Urinary bladder (tissue), 4 donors: Measurements from ENCODE around the gene MBP. TPM values are rescaled to one million over a fixed set of nuclear protein-coding genes. Genes with fewer than 3 reads are reported as not detected.

Experiments used
- DNase-seq: peaks from one replicate; pipeline ENCODE4 v3.0.0-alpha.2; 2015; ENCODE audit errors: extremely low spot score
- H3K27ac ChIP-seq: one replicate; pipeline ENCODE4 v1.5.1; 2013; ENCODE audit warnings: low read depth, mild to moderate bottlenecking, moderate library complexity
- H3K36me3 ChIP-seq: one replicate; pipeline ENCODE4 v1.6.1; 2013; ENCODE audit warnings: mild to moderate bottlenecking, moderate library complexity; ENCODE audit not compliant: insufficient read depth
- H3K4me1 ChIP-seq: one replicate; pipeline ENCODE4 v1.6.1; 2013; ENCODE audit warnings: mild to moderate bottlenecking, moderate library complexity; ENCODE audit not compliant: insufficient read depth
- H3K4me3 ChIP-seq: one replicate; pipeline ENCODE4 v1.5.1; 2013; ENCODE audit warnings: low read depth, low read length
- WGBS: extraction: QIAGEN DNeasy Blood & Tissue Kit; methylation state at CpG from one replicate; pipeline ENCODE4 v1.1.7; 2013; 5-methylcytosine and 5-hydroxymethylcytosine counted together
- polyA plus RNA-seq: library from polyadenylated mRNA; stranded (reverse); fragments of 200-250 nt; gene quantifications from one replicate; pipeline ENCODE4 v1.2.3, GENCODE V29; 2013
- total RNA-seq: library from RNA; depleted of rRNA; stranded (reverse); fragments of >200 nt; gene quantifications from one replicate; pipeline ENCODE4 v1.2.3, GENCODE V29; 2014
- donor health status: healthy with polysubstance abuse.
- donor health status: healthy.

The MBP gene
- total and polyA plus RNA-seq, 2 donors = 9.6 to 24.4 TPM

- H3K4me3 ChIP-seq = no peak overlapping the region
- H3K36me3 ChIP-seq = no peaks in the 10 kb centered on the region
- no peak overlapping the region for H3K27ac ChIP-seq
- no peak for DNase-seq
- H3K4me1 ChIP-seq = no peaks in the 10 kb centered on the region
- WGBS = 81% methylated on average over 3 of the region's 3 CpGs
These were observed 11.1 kb downstream of the MBP start for GRCh38 chr18:77121523-77121922.

- no peaks in the 10 kb centered on the region for H3K36me3 ChIP-seq
- 96% methylated on average over 23 of the region's 23 CpGs for WGBS
- H3K27ac ChIP-seq = no peak overlapping the region
- no peak for DNase-seq
- no peak overlapping the region for H3K4me3 ChIP-seq
- no peaks in the 10 kb centered on the region for H3K4me1 ChIP-seq
These were observed 12.6 kb downstream of the MBP start for GRCh38 chr18:77119851-77120491.

GRCh38 chr18:77119101-77119850, 13.3 kb downstream of the MBP start:
- no peak for DNase-seq
- Histone ChIP-seq H3K36me3 (no peaks in the 10 kb centered on the region), H3K4me3 (no peak overlapping the region), H3K27ac (no peak overlapping the region), H3K4me1 (no peaks in the 10 kb centered on the region)
- WGBS = 93% methylated on average over 12 of the region's 12 CpGs

- DNase-seq = no peak
- H3K4me3 ChIP-seq = no peak overlapping the region
- H3K4me1 ChIP-seq = no peaks in the 10 kb centered on the region
- H3K36me3 ChIP-seq = no peaks in the 10 kb centered on the region
- WGBS = 94% methylated on average over 12 of the region's 12 CpGs
- no peak overlapping the region for H3K27ac ChIP-seq
These were observed 14.1 kb downstream of the MBP start for GRCh38 chr18:77118256-77119090.

- H3K4me3 ChIP-seq = no peak overlapping the region
These were observed 16.1 kb downstream of the MBP start for GRCh38 chr18:77116201-77117080.

GRCh38 chr18:77115192-77115953, 17.2 kb downstream of the MBP start:
- Histone ChIP-seq H3K4me1 (no peaks in the 10 kb centered on the region), H3K4me3 (no peak overlapping the region), H3K36me3 (no peaks in the 10 kb centered on the region), H3K27ac (peak overlapping the region; percentile 83)
- DNase-seq = no peak
- WGBS = 69% methylated on average over 8 of the region's 8 CpGs

More at GRCh38 chr18:77116201-77117080, 16.1 kb downstream of the MBP start:
- Histone ChIP-seq H3K36me3 (no peaks in the 10 kb centered on the region), H3K4me1 (no peaks in the 10 kb centered on the region), H3K27ac (no peak overlapping the region)
- DNase-seq = no peak
- WGBS = 95% methylated on average over 18 of the region's 18 CpGs

- WGBS = 43% methylated on average over 25 of the region's 25 CpGs
- H3K27ac ChIP-seq = peak overlapping the region; percentile 83
- H3K4me3 ChIP-seq = no peak overlapping the region
- peak; percentile 69 for DNase-seq
- H3K36me3 ChIP-seq = no peaks in the 10 kb centered on the region
- no peaks in the 10 kb centered on the region for H3K4me1 ChIP-seq
These were observed 18.0 kb downstream of the MBP start for GRCh38 chr18:77114415-77115191.

- no peak for DNase-seq
- Histone ChIP-seq H3K4me3 (no peak overlapping the region), H3K4me1 (no peaks in the 10 kb centered on the region), H3K27ac (no peak overlapping the region), H3K36me3 (no peaks in the 10 kb centered on the region)
- 49% methylated on average over 2 of the region's 2 CpGs for WGBS
These were observed 18.5 kb downstream of the MBP start for GRCh38 chr18:77114152-77114414.

GRCh38 chr18:77113361-77114151, 19.0 kb downstream of the MBP start:
- Histone ChIP-seq H3K36me3 (no peaks in the 10 kb centered on the region), H3K27ac (no peak overlapping the region), H3K4me3 (no peak overlapping the region), H3K4me1 (no peaks in the 10 kb centered on the region)
- DNase-seq = no peak
- 90% methylated on average over 15 of the region's 15 CpGs for WGBS

- no peak for DNase-seq
- no peak overlapping the region for H3K4me3 ChIP-seq
- no peaks in the 10 kb centered on the region for H3K36me3 ChIP-seq
- H3K4me1 ChIP-seq = no peaks in the 10 kb centered on the region
- WGBS = 94% methylated on average over 7 of the region's 7 CpGs
- H3K27ac ChIP-seq = no peak overlapping the region
These were observed 19.9 kb downstream of the MBP start for GRCh38 chr18:77112747-77113092.

- WGBS = 87% methylated on average over 43 of the region's 43 CpGs
- Histone ChIP-seq H3K36me3 (no peaks in the 10 kb centered on the region), H3K4me1 (no peaks in the 10 kb centered on the region), H3K27ac (no peak overlapping the region), H3K4me3 (no peak overlapping the region)
- no peak for DNase-seq
These were observed 20.4 kb downstream of the MBP start for GRCh38 chr18:77111951-77112746.
